Stimulated activated naive CD4-positive, alpha-beta T cell (primary cell): ENCODE measurements around the gene DPP3.
"Not testable (repeated sequence)": the region's sequence is repeated elsewhere in the genome, so short reads cannot be mapped to it uniquely, and the experiment has no call there.

ENCODE experiments used
- DNase-seq, 6 experiments: peaks; one replicate each; lab custom pipeline; 2025; lab: John Stamatoyannopoulos, UW

Gene DPP3

GRCh38 chr11:66480117-66480938 is at the start of gene DPP3:
TSS of gene DPP3 (plus strand) at chr11:66480434. CDS start at chr11:66482201, 1,767 bp downstream.
- peak; percentile 88 to 95 (median 92) for DNase-seq

DNA sequence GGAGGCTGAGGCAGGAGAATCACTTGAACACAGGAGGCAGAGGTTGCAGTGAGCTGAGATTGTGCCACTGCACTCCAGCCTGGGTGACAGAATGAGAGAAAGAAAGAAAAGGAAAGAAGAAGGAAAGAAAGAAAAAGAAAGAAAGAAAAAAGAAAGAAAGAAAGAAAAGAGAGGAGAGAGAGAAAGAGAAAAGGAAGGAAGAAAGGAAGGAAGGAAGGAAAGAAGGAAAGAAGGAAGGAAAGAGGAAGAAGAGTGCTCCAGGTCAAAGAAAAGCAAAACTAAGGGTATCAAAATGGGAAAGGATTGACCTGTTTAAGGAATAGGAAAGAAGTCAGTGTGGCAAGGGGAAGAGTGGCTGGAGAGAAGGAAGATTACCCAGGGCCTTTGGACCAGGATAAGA is 48.9 kb upstream of the DPP3 start:
- DNase-seq, result not testable (repeated sequence)

GRCh38 chr11:66431871-66432329 is 48.3 kb upstream of the DPP3 start:
- DNase-seq, result not testable (repeated sequence)

GRCh38 chr11:66432597-66432996 is 47.6 kb upstream of the DPP3 start:
- no peak for DNase-seq

DNA sequence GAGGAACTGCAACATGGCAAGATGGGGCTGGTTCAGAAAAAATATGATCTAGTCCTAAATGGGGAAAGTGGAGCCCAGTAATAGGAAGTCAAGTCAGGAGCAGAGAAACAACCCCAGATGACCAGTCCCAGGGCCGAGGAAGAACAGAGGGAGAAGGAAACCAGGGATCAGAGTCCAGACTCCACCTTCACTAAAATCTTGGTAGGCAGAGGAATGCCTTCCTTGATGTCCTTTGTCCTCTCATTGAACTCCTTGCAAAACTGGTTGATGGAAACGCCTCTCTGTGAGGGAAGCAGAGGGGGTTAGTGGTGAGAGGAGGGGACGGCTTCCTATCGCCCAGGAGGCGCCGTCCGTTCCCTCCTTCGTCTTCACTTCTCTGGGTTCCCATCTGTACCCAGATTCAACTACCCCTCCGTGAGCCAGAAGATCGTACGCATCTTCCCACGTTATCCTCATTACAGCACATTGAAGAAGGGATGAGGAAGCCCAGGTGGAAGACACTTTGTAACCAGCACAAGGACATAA is 42.2 kb upstream of the DPP3 start:
- DNase-seq, result no peak

DNA sequence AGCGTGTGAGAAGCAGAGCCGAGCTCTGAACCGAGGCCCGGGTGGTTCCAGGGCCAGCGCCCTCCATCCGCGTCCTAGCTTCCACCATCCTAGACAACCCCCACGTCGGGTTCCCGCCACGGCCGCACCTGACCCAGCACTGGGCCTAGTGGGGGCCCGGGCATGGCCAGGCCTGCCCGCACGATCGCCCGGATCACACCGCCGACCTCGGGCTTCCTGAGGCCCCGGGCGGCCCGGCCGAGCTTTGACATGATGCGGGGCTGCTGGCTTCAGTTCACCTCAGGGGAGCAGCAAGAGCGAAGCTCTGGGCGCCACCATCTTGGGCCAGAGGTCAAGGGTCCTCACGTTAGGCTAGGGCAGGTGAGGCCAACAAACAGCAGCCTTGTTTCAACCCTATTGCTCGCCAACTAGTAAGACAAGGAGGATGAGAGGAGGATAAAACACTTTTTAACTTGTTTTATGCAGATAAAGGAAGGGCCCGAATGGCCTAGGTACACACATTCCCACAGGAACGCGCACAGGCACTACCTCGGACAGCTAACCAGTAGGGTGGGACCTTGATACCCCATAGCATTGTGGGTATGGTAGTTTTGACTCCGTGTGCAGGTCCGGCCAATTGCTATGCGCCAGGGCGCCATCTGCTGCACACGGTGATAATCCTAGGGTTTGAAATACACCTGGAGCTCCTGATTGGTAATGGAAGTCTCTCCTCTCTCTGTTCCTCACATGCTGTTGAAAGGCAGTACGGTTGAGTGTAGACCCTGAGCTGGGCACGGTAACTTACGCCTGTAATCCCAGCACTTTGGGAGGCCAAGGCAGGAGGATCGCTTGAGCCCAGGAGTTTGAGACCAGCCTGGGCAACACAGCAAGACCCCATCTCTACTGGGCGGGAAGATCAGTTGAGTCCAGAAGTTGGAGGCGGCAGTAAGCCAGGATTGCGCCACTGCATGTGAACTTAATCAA is 41.4 kb upstream of the DPP3 start, which contains the start of gene MRPL11:
Gene MRPL11 (minus strand): TSS at position 345 of the 963 bp plus-strand sequence. CDS start 94 bp downstream, at position 251.
- peak; percentile 74 to 92 (median 86) for DNase-seq

DNA sequence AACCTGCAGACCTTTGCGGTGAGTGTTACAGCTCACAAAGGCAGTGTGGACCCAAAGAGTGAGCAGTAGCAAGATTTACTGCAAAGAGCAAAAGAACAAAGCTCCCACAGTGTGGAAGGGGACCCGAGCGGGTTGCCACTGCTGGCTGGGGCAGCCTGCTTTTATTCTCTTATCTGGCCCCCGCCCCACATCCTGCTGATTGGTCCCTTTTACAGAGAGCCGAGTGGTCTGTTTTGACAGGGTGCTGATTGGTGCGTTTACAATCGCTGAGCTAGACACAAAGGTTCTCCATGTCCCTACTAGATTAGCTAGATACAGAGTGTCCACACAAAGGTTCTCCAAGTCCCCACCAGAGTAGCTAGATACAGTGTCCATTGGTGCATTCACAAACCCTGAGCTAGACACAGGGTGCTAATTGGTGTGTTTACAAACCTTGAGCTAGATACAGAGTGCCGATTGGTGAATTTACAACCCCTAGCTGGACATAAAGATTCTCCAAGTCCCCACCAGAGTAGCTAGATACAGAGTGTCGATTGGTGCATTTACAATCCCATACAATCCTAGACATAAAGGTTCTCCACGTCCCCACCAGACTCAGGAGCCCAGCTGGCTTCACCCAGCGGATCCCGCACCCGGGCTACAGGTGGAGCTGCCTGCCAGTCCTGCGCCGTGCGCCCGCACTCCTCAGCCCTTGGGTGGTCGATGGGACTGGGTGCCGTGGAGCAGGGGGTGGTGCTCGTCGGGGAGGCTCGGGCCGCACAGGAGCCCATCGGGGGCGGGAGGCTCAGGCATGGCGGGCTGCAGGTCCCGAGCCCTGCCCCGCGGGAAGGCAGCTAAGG is 39.9 kb upstream of the DPP3 start:
- DNase-seq, result not testable (repeated sequence)

GRCh38 chr11:66440940-66441282 is 39.3 kb upstream of the DPP3 start:
- not testable (repeated sequence) for DNase-seq

DNA sequence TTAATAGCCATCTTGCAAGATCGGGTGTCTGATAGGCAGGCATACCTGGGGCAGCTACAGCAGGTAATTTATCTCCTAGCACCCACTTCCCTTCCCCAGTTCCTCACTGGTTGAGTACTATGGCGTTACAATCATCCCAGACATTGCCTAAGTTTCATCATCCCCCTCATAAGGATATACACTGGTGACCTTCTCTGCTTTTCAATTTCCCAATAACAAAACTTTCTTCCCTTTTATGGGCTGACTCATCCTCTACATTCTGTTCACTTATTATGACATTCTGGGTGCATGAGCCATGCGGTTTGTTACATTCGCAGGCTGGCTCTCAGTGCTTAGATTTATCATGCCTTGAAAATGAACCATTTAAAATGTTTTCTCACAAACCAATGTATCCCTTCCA is 36.6 kb upstream of the DPP3 start:
- DNase-seq, result no peak

GRCh38 chr11:66447012-66447411 is 33.2 kb upstream of the DPP3 start:
- no peak for DNase-seq

- DNase-seq, result no peak
Measured at GRCh38 chr11:66448523-66448922, 31.7 kb upstream of the DPP3 start.

DNA sequence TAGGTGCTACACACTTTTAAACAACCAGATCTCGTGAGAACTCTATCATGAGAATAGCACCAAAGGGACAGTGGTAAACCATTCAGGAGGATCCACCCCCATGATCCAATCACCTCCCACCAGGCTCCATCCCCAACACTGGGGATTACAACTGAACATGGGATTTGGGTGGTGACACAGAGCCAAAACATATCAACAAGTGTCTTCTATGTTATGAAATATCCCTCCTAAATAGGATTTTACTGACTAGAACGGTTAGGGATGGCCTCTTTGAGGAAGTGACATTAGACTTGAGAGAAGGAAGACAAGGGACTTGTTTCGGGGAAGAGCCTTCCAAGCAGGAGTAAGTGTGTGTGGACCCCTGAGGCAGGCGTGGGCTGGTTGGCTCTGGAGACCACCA is 29.7 kb upstream of the DPP3 start:
- no peak for DNase-seq

DNA sequence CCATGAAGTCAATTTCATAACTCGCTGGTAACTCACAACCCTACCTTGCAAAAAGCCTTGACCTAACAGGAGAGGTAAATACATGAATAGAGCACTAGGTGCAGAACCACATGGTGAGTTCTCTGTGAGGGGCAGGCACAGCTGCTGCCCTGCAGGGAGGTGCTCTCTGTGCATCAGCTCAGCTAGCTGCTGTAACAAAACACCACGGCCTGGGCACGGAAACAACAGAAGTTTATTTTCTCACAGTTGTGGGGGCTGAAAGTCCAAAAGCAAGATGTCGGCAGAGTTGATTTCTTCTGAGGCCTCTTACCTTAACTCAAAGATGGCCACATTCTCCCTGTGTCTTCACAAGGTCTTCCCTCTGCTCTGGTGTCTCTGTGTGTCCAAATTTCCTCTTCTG is 28.6 kb upstream of the DPP3 start:
- no peak for DNase-seq

GRCh38 chr11:66454247-66454646 is 26.0 kb upstream of the DPP3 start:
- DNase-seq, result no peak

DNA sequence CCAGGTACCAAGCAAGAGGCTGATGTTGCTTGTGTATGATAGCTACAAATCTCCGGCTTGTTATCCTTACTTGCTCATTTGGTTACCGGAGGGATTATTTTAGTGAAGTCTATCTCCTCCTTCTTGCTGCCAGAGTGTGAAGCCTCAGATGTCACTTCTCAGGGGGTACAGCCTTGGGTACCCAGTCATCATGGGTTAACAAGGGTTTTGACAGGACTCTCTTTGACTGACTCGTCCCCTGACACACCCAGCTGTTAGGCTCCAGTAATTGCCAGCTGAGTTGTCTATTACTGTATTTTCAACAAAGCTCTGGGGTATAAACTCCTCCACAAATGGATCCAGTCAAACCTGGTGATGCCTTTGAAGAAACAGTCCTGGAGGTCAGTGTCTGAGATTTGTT is 25.4 kb upstream of the DPP3 start:
- no peak for DNase-seq

DNA sequence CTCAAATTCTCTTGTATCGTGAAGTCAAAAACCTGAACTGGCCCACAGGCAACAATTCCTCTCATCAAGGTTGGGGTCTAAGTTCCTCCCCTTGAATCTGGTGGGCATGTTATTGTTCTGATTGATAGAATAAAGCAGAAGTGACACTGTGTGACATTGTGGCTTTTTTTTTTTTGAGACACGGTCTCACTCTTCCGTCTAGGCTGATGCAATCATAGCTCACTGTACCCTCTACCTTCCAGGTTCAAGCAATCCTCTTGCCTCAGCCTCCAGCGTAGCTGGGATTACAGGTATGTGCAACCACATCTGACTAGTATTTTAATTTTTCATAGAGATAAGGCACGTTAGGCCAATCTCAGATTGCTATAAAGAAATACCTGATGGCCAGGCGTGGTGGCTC is 22.4 kb upstream of the DPP3 start:
- DNase-seq, result no peak

DNA sequence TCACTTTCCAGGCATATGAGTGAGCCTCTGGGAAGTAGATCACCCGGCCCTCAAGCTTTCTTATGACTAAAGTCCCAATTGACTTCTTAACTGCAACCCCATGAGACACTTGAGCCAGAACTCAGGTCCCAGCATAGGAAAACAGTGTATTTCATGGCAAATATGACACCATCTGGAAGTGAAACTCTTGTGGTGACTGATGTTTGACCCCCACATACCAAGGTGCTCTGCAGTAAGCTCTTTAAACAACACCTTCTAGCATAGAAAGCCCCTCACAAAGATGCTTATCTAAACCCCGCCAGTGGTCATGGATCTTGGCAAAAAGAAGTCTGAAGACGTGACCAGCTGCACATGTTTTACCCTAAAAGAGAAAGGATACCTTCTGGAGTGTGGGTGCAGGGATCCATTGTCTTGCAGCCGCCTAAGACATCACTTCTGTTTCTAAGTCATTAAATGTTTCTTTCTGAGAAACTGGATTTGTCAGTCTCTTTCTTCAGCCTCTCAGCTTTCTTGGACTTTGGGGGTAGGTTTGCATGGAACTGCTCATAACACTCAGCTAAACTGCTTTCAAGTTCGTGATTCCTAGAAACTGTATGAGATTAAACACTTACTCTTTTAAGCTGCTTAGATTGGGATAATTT is 21.0 kb upstream of the DPP3 start:
- DNase-seq, result no peak

GRCh38 chr11:66462010-66462409 is 18.2 kb upstream of the DPP3 start:
- DNase-seq, result no peak

DNA sequence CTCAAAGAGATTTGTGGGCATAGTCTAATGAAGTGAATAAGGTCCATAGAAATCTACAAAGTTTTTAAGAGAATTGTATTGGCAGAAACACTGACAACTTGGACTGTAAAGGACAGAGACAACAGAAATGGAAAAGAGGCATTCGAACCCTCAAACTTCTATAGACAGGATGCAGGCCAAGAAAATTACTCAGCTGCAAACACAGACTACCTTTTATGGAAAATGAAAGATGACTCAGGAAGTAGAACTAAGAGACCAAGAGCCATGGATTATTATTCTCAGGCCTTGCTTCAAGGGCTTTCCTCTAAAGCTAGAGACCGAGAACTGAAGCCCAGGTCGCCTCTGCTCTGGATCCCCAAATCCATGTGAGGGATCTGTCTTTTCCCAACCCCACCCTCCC is 17.3 kb upstream of the DPP3 start:
- no peak for DNase-seq

DNA sequence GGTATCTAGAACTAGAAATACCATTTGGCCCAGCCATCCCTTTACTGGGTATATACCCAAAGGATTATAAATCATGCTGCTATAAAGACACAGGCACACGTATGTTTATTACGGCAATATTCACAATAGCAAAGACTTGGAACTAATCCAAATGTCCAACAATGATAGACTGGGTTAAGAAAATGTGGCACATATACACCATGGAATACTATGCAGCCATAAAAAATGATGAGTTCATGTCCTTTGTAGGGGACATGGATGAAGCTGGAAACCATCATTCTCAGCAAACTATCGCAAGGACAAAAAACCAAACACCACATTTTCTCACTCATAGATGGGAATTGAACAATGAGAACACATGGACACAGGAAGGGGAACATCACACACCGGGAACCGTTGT is 16.1 kb upstream of the DPP3 start:
- not testable (repeated sequence) for DNase-seq

- DNase-seq, result no peak
Measured at GRCh38 chr11:66464916-66465315, 15.3 kb upstream of the DPP3 start.
